ENCODE results near the gene SMCO4.

SMCO4 gene

GRCh38 chr11:93498641-93499040, 44.5 kb downstream of the SMCO4 start:
- DNase-seq = no peak

- DNase-seq = no peak
Observed at GRCh38 chr11:93498161-93498560, 45.0 kb downstream of the SMCO4 start.

GRCh38 chr11:93497596-93497995, 45.6 kb downstream of the SMCO4 start:
- DNase-seq = no peak

GRCh38 chr11:93494357-93494756, 48.8 kb downstream of the SMCO4 start:
- no peak for DNase-seq

GRCh38 chr11:93493252-93493897, 49.8 kb downstream of the SMCO4 start:
- DNase-seq = no peak

- no peak for DNase-seq
Observed at GRCh38 chr11:93492464-93493251, 50.5 kb downstream of the SMCO4 start.

- no peak for DNase-seq
Observed at GRCh38 chr11:93491973-93492372, 51.2 kb downstream of the SMCO4 start.

- DNase-seq = no peak
Observed at GRCh38 chr11:93490996-93491618, 52.1 kb downstream of the SMCO4 start.

GRCh38 chr11:93489841-93490240, 53.4 kb downstream of the SMCO4 start:
- no peak for DNase-seq

GRCh38 chr11:93487032-93487483, 56.1 kb downstream of the SMCO4 start:
- DNase-seq = peak; percentile 46

- no peak for DNase-seq
Observed at GRCh38 chr11:93485983-93486382, 57.2 kb downstream of the SMCO4 start.

GRCh38 chr11:93484716-93485115, 58.5 kb downstream of the SMCO4 start:
- DNase-seq = no peak

- DNase-seq = no peak
Observed at GRCh38 chr11:93482556-93482955, 60.6 kb downstream of the SMCO4 start.

GRCh38 chr11:93481696-93482095, 61.5 kb downstream of the SMCO4 start:
- no peak for DNase-seq

- DNase-seq = no peak
Observed at GRCh38 chr11:93481279-93481678, 61.9 kb downstream of the SMCO4 start.

GRCh38 chr11:93480756-93481155, 62.4 kb downstream of the SMCO4 start:
- DNase-seq = no peak

GRCh38 chr11:93480256-93480655, 62.9 kb downstream of the SMCO4 start:
- DNase-seq = no peak

- DNase-seq = no peak
Observed at GRCh38 chr11:93478841-93479240, 64.3 kb downstream of the SMCO4 start.

- DNase-seq = no peak
Observed at GRCh38 chr11:93477684-93478234, 65.4 kb downstream of the SMCO4 start.

GRCh38 chr11:93476796-93477195, 66.4 kb downstream of the SMCO4 start:
- DNase-seq = no peak

GRCh38 chr11:93474123-93474522, 69.1 kb downstream of the SMCO4 start:
- no peak for DNase-seq

- no peak for DNase-seq
Observed at GRCh38 chr11:93468290-93468689, 74.9 kb downstream of the SMCO4 start.

- DNase-seq = no peak
Observed at GRCh38 chr11:93467054-93467453, 76.1 kb downstream of the SMCO4 start.

All from NCI-H1092 (cell line).